Tibial nerve (tissue), 4 donors: Measurements from ENCODE around the gene MZT2A. TPM values are rescaled to one million over a fixed set of nuclear protein-coding genes. Genes with fewer than 3 reads are reported as not detected.
"Not testable (repeated sequence)": the region's sequence is repeated elsewhere in the genome, so short reads cannot be mapped to it uniquely, and the experiment has no call there.

Source experiments
- DNase-seq, 2 donors: peaks; one replicate each; pipeline ENCODE4 v3.0.0-alpha.2; 2019; ENCODE audit warnings: low spot score in 2 of 2
- H3K27ac ChIP-seq, 4 donors: fragments of 200-600 bp; sonication (generic) in 3 of 4; one replicate each; pipeline ENCODE4 v1.5.1; 2017 to 2019; ENCODE audit warnings: mild to moderate bottlenecking in 1 of 4
- H3K27me3 ChIP-seq, 2 donors: fragments of 200-600 bp; sonication (generic) in 1 of 2; one replicate each; pipeline versions ENCODE4 v1.5.1 to v1.6.0; 2017 to 2019
- H3K36me3 ChIP-seq, 3 donors: fragments of 200-600 bp; sonication (generic); one replicate each; pipeline ENCODE4 v1.5.1; 2018 to 2019
- H3K4me1 ChIP-seq, 4 donors: fragments of 200-600 bp; sonication (generic) in 3 of 4; one replicate each; pipeline ENCODE4 v1.5.1; 2017 to 2019
- H3K4me3 ChIP-seq, 4 donors: fragments of 200-600 bp; sonication (generic) in 3 of 4; one replicate each; pipeline ENCODE4 v1.5.1; 2017 to 2019; ENCODE audit warnings: mild to moderate bottlenecking in 1 of 4, moderate library complexity in 1 of 4
- H3K9me3 ChIP-seq, 4 donors: fragments of 200-600 bp; sonication (generic) in 3 of 4; one replicate each; pipeline ENCODE4 v1.5.1; 2017 to 2019
- EP300 ChIP-seq, 2 donors: sonication (generic); formaldehyde crosslinking; IDR thresholded peaks; one replicate each; pipeline ENCODE4 v1.6.1; 2017; ENCODE audit warnings: antibody characterized with exemption in 2 of 2, mild to moderate bottlenecking in 1 of 2
- POLR2A ChIP-seq, 2 donors: fragments of 450-650 bp; IDR thresholded peaks; one replicate each; pipeline ENCODE4 v1.6.1; 2017; ENCODE audit warnings: antibody characterized with exemption in 2 of 2, mild to moderate bottlenecking in 2 of 2, moderate library complexity in 2 of 2
- WGBS, 2 donors: methylation state at CpG; one replicate each; pipeline ENCODE4 v1.1.5; 2018; 5-methylcytosine and 5-hydroxymethylcytosine counted together
- total RNA-seq, 4 donors: library from RNA; depleted of rRNA; stranded (reverse); fragments of >200 nt; gene quantifications; one replicate each; pipeline ENCODE4 v1.1.0, GENCODE V29; 2016
- TF ChIP-seq, protein P1 (sequence below), 5 experiments: fragments of 200-600 bp in 3 of 5; fragments of 450-650 bp in 2 of 5; sonication (generic) in 3 of 5; IDR thresholded peaks; one replicate each; pipeline ENCODE4 v1.5.1; 2016 to 2019; ENCODE audit warnings: antibody characterized with exemption in 5 of 5, mild to moderate bottlenecking in 3 of 5, moderate library complexity in 2 of 5

MZT2A gene
- total RNA-seq, 4 donors from 2014 or later, result 73.5 to 143 (median 114) TPM

DNA sequence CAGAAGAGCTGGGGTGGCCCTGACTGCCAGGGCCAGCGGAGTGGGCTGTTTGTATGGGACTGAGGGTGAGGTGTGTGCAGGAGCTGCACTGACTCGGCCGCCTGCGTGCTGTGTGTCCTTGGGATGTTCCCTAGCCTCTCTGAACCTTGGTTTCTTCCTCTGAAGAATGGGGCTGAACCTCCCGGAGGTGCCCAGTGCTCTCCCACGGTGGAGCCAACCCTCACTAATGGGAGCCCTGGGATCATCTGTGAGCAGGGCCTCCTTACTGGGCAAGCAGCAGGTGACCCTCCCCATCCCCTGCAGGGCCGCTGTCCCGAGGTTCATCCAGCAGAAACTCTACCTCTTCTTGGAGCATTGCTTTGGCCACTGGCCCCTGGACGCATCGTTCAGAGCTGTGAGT is 23.8 kb upstream of the MZT2A start:
- H3K36me3 ChIP-seq, result peaks cover 0 to 98% (median 4%) of the 10 kb centered on the region in 3 donors

DNA sequence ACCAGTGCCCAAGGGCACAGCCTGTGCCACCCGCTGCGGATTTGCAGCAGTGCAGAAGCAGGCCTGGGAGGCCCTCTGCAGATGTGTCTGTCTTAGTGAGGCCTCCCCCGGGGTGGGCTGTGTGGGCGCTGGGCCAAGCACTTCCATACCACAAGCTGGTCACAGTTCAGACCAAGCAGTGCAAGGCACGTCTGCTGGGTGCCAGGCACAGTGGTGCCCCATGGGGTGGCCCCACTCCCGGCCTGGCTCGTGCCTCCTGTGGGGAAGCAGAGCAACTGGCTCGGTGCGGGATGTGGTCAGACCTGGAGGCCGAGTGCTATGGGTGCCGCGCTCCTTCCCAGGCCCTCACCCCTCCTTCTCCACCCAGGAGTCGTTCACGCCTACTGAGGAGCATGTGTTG is 23.0 kb upstream of the MZT2A start:
- DNase-seq, result not testable (repeated sequence)
- WGBS, 2 donors, result 73 to 86% methylated on average over 5 to 14 of the region's 14 CpGs

More for the DNA sequence above, 23.8 kb upstream of the MZT2A start:
- WGBS, 2 donors, result 92 to 95% methylated on average over 8 to 9 of the region's 10 CpGs
- no peak overlapping the region for H3K27ac ChIP-seq
- DNase-seq, result no peak
- H3K27me3 ChIP-seq, result no peaks in the 10 kb centered on the region
- no peak for TF ChIP-seq EP300 (IDR thresholded peaks at IDR 0.05)
- TF ChIP-seq, protein P1, sequence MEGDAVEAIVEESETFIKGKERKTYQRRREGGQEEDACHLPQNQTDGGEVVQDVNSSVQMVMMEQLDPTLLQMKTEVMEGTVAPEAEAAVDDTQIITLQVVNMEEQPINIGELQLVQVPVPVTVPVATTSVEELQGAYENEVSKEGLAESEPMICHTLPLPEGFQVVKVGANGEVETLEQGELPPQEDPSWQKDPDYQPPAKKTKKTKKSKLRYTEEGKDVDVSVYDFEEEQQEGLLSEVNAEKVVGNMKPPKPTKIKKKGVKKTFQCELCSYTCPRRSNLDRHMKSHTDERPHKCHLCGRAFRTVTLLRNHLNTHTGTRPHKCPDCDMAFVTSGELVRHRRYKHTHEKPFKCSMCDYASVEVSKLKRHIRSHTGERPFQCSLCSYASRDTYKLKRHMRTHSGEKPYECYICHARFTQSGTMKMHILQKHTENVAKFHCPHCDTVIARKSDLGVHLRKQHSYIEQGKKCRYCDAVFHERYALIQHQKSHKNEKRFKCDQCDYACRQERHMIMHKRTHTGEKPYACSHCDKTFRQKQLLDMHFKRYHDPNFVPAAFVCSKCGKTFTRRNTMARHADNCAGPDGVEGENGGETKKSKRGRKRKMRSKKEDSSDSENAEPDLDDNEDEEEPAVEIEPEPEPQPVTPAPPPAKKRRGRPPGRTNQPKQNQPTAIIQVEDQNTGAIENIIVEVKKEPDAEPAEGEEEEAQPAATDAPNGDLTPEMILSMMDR (IDR thresholded peaks at IDR 0.05), result no peak
- TF ChIP-seq POLR2A (IDR thresholded peaks at IDR 0.05), result no peak
- H3K4me3 ChIP-seq, result no peak overlapping the region
- H3K4me1 ChIP-seq, result no peaks in the 10 kb centered on the region
- H3K9me3 ChIP-seq, result no peaks in the 10 kb centered on the region

DNA sequence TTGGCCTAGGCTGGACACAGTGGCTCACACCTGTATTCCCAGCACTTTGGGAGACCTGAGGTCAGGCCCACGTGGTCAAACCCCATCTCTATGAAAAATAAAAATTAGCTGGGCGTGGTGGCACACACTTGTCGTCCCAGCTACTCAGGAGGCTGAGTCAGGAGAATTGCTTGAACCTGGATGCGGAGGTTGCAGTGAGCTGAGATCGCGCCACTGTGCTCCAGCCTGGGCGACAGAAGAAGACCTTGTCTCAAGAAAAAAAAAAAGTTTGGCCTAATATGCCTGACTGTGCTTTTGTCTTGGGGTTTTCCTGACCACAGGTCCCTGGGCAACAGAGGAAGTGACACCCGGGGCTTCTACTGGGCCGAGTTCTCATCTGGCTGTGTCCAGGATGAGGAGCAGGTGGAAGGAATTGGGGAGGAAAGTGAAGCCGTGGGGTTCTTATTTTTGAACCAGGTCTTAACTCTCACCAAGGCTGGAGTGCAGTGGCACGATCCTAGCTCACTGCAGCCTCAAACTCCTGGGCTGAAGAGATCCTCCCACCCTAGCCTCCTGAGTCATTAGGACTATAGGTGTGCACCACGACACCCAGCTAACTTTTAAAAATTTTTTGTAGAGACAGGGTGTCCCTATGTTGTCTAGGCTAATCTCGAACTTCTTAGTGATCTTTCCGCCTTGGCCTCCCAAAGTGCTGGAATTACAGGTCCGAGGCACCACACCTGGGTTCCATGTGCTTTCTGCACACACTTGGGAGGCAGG is 22.4 kb upstream of the MZT2A start:
- not testable (repeated sequence) for H3K27me3 ChIP-seq, H3K4me1 ChIP-seq, DNase-seq, H3K4me3 ChIP-seq, H3K27ac ChIP-seq, H3K9me3 ChIP-seq
- 82 to 86% methylated on average over 15 of the region's 15 CpGs for WGBS, 2 donors
- H3K36me3 ChIP-seq, result peaks cover 0 to 96% (median 4%) of the 10 kb centered on the region in 3 donors

More for the DNA sequence above, 23.0 kb upstream of the MZT2A start:
- not testable (repeated sequence) for H3K4me3 ChIP-seq, H3K27ac ChIP-seq, H3K27me3 ChIP-seq, H3K4me1 ChIP-seq, H3K9me3 ChIP-seq
- peaks cover 0 to 96% (median 4%) of the 10 kb centered on the region in 3 donors for H3K36me3 ChIP-seq

DNA sequence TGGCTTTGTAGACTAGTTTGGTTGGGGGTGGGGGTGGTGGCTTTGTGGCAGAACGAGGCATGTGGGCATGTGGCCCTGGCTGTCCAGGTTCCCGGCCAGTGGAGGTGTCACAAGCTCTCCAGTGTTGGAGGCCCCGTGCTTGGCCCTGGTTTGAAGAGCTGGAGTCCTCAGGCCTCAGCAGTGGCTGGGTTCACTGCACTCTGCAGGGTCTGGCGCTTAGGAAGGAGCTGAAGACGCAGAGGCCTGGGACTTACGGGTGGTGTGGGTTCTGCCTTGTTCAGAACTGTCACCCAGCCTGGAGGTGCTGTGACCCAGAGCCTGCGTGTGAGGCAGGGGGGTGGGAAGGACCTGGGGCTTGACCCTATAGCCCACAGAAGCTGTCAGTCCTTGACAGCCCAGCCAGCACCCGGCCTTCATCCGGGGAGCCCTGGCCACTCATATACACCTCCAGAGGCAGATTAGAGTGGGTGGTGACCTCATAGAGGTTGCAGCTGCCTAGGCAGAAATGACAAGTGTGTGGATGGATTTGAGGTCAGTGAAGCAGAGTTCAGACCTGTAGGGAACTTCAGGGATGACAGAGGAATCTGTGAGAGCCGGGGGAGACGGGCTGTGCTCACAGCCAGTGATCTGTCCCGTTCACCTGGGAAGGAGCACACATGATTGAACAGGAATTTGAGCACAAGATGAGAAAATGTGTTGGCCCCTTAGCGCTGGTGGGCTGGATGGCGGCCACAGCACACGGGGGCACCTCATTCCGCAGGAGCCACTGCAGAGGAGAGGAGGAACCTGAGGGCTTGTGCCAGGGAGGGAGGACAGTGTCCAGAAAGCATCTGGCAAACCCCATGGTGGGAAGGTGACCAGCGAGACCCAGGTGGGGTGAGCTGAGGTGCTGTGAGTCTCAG is 20.0 kb upstream of the MZT2A start:
- not testable (repeated sequence) for H3K4me1 ChIP-seq, H3K27me3 ChIP-seq, H3K27ac ChIP-seq, DNase-seq, H3K4me3 ChIP-seq, H3K9me3 ChIP-seq
- WGBS, 2 donors, result 74 to 96% methylated on average over 11 to 12 of the region's 17 CpGs
- peaks cover 0 to 96% (median 12%) of the 10 kb centered on the region in 3 donors for H3K36me3 ChIP-seq

DNA sequence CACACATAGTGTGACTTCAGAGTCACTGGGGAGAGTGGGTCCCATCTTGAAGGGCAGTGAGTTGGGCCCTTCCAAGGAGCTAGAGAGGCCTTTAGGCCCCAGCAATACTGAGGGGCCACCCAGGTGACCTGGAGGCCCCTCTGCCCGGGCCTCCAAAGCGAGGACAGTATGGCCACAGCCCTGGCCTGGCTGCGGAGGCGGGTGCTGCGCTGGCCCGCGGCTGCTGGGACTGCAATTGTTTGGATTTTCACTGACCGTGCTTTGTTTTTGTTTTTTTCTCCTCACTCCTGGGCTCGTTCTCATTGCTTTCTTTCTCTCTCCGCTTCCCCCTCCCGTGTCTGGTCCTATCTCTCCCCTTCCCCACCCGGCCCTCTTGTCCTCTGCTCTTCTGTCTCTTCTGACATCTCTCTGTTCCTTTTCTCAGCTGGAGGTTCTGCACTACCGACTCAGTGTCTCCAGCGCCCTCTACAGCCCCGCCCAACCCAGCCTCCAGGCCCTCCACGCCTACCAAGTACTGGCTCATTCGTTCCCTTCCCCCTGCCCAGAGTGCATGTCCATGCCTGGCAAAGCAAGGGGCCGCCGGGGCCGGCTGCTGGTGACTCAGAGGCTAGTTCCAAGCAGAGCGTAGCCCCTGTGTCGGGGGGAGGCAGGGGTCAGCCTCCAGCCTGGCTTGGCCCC is 19.2 kb upstream of the MZT2A start:
- H3K36me3 ChIP-seq, result peaks cover 0 to 96% (median 12%) of the 10 kb centered on the region in 3 donors
- H3K9me3 ChIP-seq, H3K4me3 ChIP-seq, H3K4me1 ChIP-seq, DNase-seq, H3K27me3 ChIP-seq, H3K27ac ChIP-seq: not testable (repeated sequence)
- 73 to 76% methylated on average over 20 to 22 of the region's 22 CpGs for WGBS, 2 donors

DNA sequence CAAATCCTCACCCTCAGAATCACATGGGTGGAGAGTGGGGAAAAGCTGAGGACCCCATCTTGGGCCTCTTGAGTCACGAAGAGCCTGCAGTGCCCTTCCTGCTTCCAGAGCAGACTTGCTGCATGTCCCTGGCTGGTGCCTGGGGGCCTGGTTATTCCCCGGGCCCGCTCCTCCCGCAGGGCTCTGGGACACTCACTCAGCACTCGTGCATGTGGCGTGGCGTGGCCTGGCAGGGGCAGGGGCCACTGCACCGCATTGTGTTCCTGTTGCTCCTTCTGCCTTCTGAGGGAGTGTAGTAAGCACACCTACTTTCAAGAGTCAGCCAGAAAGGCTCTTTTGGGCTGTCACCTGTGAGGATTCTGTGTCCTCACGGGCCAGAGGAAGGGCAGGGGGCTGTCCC is 17.4 kb upstream of the MZT2A start:
- TF ChIP-seq EP300 (IDR thresholded peaks at IDR 0.05), result no peak
- no peak for TF ChIP-seq POLR2A (IDR thresholded peaks at IDR 0.05)
- TF ChIP-seq, protein P1 (IDR thresholded peaks at IDR 0.05), result no peak
- H3K4me1 ChIP-seq, result no peaks in the 10 kb centered on the region
- no peaks in the 10 kb centered on the region for H3K27me3 ChIP-seq
- peaks cover 0 to 96% (median 12%) of the 10 kb centered on the region in 3 donors for H3K36me3 ChIP-seq
- H3K9me3 ChIP-seq, result no peaks in the 10 kb centered on the region
- no peak overlapping the region for H3K4me3 ChIP-seq
- 82 to 93% methylated on average over 7 to 9 of the region's 9 CpGs for WGBS, 2 donors
- DNase-seq, result no peak
- no peak overlapping the region for H3K27ac ChIP-seq

DNA sequence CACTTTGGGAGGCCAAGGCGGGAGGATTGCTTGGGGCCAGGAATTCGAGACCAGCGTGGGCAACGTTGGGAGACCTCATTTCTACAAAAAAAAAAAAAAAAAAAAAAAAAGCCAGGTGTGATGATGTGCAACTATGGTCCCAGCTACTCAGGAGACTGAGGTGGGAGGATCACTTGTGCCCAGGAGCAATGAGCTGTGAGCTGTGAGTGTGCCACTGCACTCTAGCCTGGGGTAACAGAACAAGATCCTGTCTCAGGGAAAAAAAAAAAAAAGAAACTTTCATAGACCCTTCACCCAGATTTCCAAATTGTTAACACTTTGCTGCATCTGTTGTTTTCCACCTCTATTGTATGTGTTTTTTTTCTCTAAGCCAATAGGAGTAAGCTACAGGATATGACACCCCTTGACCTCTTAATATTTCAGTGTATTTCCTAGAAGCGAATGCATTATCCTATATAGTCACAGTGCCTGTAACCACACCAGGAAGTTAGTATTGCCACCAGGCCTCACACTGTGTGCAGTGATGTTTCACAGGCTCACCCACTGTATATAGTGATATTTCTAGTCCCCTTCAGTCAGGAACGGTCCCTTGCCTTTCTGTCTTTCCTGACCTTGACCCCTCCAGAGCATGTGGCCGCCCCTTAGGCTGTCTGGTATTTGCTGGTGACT is 12.0 kb upstream of the MZT2A start:
- H3K36me3 ChIP-seq, result peaks cover 0 to 97% (median 8%) of the 10 kb centered on the region in 3 donors
- not testable (repeated sequence) for H3K27ac ChIP-seq, DNase-seq, H3K4me3 ChIP-seq, H3K4me1 ChIP-seq, H3K9me3 ChIP-seq, H3K27me3 ChIP-seq
- 75 to 87% methylated on average over 7 of the region's 7 CpGs for WGBS, 2 donors

DNA sequence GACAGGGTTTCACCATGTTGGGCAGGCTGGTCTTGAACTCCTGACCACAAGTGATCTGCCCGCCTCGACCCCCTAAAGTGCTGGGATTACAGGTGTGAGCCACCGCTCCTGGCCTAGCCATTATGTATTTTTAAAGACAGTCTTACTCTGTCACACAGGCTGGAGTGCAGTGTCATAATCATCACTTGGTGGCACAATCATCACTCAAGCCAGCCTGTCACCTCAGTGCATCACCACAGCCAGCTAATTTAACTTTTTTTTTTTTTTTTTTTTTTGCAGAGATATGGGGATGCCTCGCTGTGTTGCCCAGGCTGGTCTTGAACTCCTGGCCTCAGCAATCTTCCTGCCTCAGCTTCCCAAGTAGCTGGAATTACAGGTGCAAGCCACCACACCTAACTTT is 11.4 kb upstream of the MZT2A start:
- not testable (repeated sequence) for H3K4me1 ChIP-seq, DNase-seq, H3K27me3 ChIP-seq, H3K9me3 ChIP-seq, H3K4me3 ChIP-seq, H3K27ac ChIP-seq
- WGBS, 2 donors, result 92 to 97% methylated on average over 4 of the region's 4 CpGs
- H3K36me3 ChIP-seq, result peaks cover 0 to 97% (median 4%) of the 10 kb centered on the region in 3 donors

DNA sequence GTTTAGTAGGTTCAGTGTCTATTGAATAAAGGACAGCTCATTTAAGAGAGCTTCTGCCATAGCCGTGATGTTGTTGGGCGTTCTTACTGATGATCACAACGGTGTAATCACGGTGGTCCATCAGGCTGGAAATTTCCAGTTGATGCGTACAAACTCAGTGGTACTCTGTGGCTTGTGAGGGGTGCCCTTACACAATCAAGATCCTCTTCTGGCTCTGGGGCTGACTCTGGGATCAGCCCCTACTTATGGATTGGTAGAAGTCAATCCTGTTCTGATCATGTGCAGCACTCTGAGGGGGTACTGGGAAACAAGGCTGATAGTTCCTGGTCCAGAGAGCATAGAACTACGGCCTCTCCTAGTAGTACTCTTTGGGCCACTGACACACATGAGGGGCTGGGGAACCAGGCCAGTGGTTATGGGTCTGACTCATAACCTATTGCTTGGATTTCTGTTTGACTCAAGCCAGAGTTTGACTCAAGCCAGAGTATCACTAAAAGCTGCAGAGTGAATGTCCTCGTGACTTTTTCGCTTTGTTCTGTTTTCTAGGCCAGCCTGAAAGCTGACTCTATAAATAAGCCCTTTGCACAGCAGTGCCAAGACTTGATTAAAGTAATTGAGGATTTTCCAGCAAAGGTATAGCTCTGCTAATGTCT is 6.2 kb upstream of the MZT2A start:
- not testable (repeated sequence) for H3K27ac ChIP-seq, DNase-seq, H3K4me3 ChIP-seq, H3K27me3 ChIP-seq, H3K9me3 ChIP-seq
- WGBS, 2 donors, result 67 to 90% methylated on average over 8 of the region's 8 CpGs
- Histone ChIP-seq H3K36me3 (peaks cover 0 to 61% (median 0%) of the 10 kb centered on the region in 3 donors), H3K4me1 (peaks cover 0 to 17% (median 7%) of the 10 kb centered on the region in 4 donors)
